NB4 (cell line): ENCODE results near the gene AMHR2.
"Not testable (repeated sequence)": the region's sequence is repeated elsewhere in the genome, so short reads cannot be mapped to it uniquely, and the experiment has no call there.

Experiments used
- DNase-seq: peaks from one replicate; pipeline ENCODE4 v3.0.0; 2010; ENCODE audit warnings: low read depth
- H3K4me3 ChIP-seq: one replicate; pipeline ENCODE4 v1.5.1; 2011; ENCODE audit warnings: mild to moderate bottlenecking, low read depth, low read length, moderate library complexity
- MYC ChIP-seq: IDR thresholded peaks from 2 replicates; pipeline ENCODE4 v1.6.1; 2011; ENCODE audit warnings: low read depth, low read length
- POLR2A ChIP-seq: IDR thresholded peaks from 2 replicates; pipeline ENCODE4 v1.6.1; 2011; ENCODE audit warnings: mild to moderate bottlenecking; ENCODE audit not compliant: insufficient read length; ENCODE audit errors: extremely low read depth
- TF ChIP-seq, protein P1 (sequence below): IDR thresholded peaks from one replicate; pipeline ENCODE4 v1.5.1; 2012; ENCODE audit warnings: low read depth, low read length
- TF ChIP-seq, protein P2 (sequence below): IDR thresholded peaks from 2 replicates; pipeline ENCODE4 v1.6.1; 2011; ENCODE audit warnings: low read depth, low read length

Gene AMHR2

DNA sequence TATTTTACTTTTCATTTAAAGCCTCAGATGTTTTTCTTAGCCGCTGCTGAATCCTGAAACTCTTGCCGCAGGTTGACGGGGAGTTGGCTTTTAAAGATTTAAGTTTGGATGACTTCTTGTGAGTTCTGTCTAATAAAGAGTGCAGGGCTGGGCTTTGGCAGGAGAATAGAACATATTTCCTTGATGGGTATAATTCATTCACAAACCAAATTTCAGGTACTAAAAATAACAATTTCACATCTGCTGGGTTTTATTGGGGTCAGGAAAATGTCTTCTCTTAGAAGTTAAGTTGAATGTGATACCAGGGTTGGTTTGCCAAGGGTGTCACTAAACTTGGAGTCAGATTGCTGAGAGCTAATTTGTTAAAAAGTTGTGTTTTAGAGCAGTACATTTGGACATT lies 34.0 kb upstream of the AMHR2 start:
- H3K4me3 ChIP-seq = no peak overlapping the region
- no peak for TF ChIP-seq POLR2A
- TF ChIP-seq MYC = no peak
- no peak for DNase-seq

DNA sequence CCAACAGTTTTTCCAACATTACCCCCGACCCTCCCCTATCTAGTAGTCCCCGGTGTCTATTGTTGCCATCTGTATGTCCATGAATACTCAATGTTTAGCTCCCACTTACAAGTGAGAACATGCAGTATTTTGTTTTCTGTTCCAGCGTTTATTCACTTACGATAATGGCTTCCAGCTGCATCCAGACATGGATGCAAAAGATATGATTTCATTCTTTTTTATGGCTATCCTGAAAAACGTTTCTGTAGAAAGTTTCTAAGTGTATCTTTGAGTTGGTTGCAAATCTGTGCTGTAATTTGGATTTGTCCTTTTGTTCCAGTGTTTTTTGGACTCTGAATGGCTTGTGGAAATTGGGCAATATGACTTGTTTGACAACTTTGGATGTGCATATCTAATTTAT lies 31.9 kb upstream of the AMHR2 start:
- no peak overlapping the region for H3K4me3 ChIP-seq
- TF ChIP-seq MYC (no peak), POLR2A (no peak)
- TF ChIP-seq, protein P1, sequence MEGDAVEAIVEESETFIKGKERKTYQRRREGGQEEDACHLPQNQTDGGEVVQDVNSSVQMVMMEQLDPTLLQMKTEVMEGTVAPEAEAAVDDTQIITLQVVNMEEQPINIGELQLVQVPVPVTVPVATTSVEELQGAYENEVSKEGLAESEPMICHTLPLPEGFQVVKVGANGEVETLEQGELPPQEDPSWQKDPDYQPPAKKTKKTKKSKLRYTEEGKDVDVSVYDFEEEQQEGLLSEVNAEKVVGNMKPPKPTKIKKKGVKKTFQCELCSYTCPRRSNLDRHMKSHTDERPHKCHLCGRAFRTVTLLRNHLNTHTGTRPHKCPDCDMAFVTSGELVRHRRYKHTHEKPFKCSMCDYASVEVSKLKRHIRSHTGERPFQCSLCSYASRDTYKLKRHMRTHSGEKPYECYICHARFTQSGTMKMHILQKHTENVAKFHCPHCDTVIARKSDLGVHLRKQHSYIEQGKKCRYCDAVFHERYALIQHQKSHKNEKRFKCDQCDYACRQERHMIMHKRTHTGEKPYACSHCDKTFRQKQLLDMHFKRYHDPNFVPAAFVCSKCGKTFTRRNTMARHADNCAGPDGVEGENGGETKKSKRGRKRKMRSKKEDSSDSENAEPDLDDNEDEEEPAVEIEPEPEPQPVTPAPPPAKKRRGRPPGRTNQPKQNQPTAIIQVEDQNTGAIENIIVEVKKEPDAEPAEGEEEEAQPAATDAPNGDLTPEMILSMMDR = no peak
- TF ChIP-seq, protein P2, sequence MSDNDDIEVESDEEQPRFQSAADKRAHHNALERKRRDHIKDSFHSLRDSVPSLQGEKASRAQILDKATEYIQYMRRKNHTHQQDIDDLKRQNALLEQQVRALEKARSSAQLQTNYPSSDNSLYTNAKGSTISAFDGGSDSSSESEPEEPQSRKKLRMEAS = no peak
- no peak for DNase-seq

DNA sequence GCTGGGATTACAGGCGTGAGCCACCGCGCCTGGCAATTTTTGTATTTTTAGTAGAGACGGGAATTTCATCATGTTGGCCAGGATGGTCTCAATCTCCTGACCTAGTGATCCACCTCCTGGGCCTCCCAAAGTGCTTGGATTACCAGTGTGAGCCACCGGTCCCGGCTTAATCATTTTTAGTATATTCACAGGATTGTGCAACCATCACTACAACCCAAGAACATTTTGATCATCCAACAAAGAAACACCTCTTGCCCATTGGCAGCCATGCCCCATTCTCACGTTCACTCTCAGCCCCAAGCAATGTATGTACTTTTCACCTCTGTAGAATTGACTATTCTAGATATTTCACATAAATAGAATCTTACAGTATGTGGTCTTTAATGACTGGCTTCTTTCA lies 23.8 kb upstream of the AMHR2 start:
- DNase-seq = no peak
- TF ChIP-seq, protein P1 = no peak
- TF ChIP-seq, protein P2 = no peak
- TF ChIP-seq POLR2A (no peak), MYC (no peak)
- no peak overlapping the region for H3K4me3 ChIP-seq

DNA sequence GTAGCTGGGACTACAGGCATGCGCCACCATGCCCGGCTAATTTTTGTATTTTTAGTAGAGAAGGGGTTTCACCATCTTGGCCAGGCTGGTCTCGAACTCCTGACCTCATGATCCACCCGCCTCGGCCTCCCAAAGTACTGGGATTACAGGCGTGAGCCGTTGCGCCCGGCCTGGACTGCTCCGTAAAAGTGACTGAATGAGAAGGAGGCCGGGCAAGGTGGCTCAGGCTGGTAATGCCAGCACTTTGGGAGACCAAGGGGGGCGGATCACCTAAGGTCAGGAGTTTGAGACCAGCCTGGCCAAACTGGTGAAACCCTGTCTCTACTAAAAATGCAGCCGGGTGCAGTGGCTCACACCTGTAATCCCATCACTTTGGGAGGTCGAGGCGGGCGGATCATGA lies 21.3 kb upstream of the AMHR2 start:
- not testable (repeated sequence) for DNase-seq, H3K4me3 ChIP-seq

DNA sequence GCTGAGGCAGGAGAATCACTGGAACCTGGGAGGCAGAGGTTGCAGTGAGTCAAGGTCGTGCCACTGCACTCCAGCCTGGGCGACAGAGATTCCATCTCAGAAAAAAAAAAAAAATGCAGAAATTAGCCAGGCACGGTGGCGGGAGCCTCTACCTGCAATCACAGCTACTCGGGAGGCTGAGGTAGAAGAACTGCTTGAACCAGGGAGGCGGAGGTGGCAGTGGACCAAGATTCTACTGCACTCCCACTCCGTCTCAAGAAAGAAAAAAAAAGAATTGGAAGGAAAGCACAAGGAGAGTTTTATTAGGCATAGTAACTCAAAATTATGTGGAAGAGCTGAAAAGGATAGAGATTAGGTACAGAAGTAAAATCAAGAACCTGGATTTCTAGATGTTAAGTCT lies 20.8 kb upstream of the AMHR2 start:
- DNase-seq = no peak
- no peak overlapping the region for H3K4me3 ChIP-seq
- TF ChIP-seq POLR2A (no peak), MYC (no peak)
- TF ChIP-seq, protein P1 = no peak

DNA sequence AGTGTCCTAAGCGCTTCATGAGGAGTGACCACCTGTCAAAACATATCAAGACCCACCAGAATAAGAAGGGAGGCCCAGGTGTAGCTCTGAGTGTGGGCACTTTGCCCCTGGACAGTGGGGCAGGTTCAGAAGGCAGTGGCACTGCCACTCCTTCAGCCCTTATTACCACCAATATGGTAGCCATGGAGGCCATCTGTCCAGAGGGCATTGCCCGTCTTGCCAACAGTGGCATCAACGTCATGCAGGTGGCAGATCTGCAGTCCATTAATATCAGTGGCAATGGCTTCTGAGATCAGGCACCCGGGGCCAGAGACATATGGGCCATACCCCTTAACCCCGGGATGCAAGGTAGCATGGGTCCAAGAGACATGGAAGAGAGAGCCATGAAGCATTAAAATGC lies 12.7 kb upstream of the AMHR2 start:
- H3K4me3 ChIP-seq = no peak overlapping the region
- no peak for DNase-seq
- TF ChIP-seq POLR2A (no peak), MYC (no peak)
- TF ChIP-seq, protein P1 = no peak
- TF ChIP-seq, protein P2 = no peak

DNA sequence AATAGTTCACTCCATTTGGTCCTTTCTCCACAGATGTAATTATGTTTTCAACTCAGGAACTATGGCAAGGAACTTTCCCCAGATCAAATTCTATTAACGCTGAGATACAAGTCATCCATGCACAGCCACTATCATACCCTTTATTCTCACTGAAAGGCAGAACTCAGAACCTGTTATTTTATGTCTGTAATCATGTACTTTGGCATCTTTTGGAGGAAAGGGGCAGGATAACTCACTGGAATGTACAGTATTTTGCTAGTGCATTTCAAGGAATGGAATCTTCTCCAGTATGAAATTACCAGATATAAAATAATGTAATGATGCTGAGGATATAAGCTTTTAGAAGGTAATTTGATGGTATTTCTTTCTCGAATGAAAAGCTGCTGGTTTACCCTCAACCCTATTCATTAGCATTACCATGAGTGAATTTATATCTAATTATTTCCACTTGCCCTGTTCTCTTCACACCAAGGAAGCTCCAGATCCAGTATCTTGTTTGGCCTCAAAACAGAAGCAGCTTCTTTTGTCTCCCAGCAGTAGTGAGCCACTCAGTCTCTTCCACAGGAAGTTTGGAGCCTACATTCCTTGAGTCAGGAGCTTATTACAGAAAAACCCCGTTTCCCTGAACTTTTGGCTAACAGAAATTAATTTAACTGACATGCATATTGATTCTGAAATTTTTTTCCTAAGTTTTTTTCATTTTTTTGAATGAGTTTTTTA lies 10.0 kb upstream of the AMHR2 start:
- no peak for DNase-seq
- H3K4me3 ChIP-seq = no peak overlapping the region
- TF ChIP-seq, protein P2 = no peak
- TF ChIP-seq POLR2A = no peak
- TF ChIP-seq, protein P1 = no peak
- no peak for TF ChIP-seq MYC
